PC-3 (cell line): ENCODE data around the gene AP2A1.

ENCODE experiments used
- CTCF ChIP-seq: fragments of 300-600 bp; sonication (generic); conservative IDR thresholded peaks from 2 replicates; pipeline ENCODE4 v1.5.1; 2017; ENCODE audit warnings: antibody characterized with exemption, low read depth, mild to moderate bottlenecking, low read length
- EZH2 ChIP-seq: fragments of 300-600 bp; sonication (generic); IDR thresholded peaks from one replicate; pipeline ENCODE4 v1.6.1; 2017; ENCODE audit warnings: antibody characterized with exemption, mild to moderate bottlenecking, low read length; ENCODE audit not compliant: unreplicated experiment
- EZH2phosphoT487 ChIP-seq: fragments of 300-600 bp; sonication (generic); IDR thresholded peaks from 2 replicates; pipeline ENCODE4 v1.6.1; 2018; ENCODE audit warnings: mild to moderate bottlenecking, antibody characterized with exemption, low read length, borderline replicate concordance

GRCh38 chr19:49801401-49801888 is 34.6 kb downstream of the AP2A1 start:
- no peak for TF ChIP-seq CTCF
- TF ChIP-seq EZH2 = no peak
- no peak for TF ChIP-seq EZH2phosphoT487
